ENCODE measurements around the gene UFC1. TPM values are rescaled to one million over a fixed set of nuclear protein-coding genes. Genes with fewer than 3 reads are reported as not detected.

UFC1 gene
- total and polyA plus RNA-seq, 2 of the 13 experiments (the other 11 are each of a cell fraction or from before 2014, with no cell fraction given) = 72.8 to 85.2 TPM

GRCh38 chr1:161137881-161138280 is 15.9 kb upstream of the UFC1 start:
- H3K4me3 ChIP-seq (replicated peaks in 1 of 3; ENCODE audit: insufficient read depth in 1 of 3, low read depth in 2 of 3, low read length in 3 of 3) = no peak overlapping the region
- no peak overlapping the region for H3K9ac ChIP-seq (ENCODE audit: insufficient read depth, low read depth, low read length)
- in situ Hi-C loops (cut with HindIII; ENCODE audit: extremely low pct_ligation_motif_present, low pct_unique_long_range_greater_than_20kb) (no loop called here), intact Hi-C loops (cut with micrococcal nuclease; ENCODE audit: unreplicated experiment) (loop anchor here (2.0 to 10.0 kb wide), 2 partner anchors 41 to 143 kb away; no protein-coding TSS in a partner anchor)
- no peaks in the 10 kb centered on the region for H4K20me1 ChIP-seq (ENCODE audit: insufficient read depth, low read length)
- CTCF ChIA-PET (ENCODE audit: low intra/inter-chr PET ratio, low total read pairs) = no interaction called here
- no peak overlapping the region for H3K27ac ChIP-seq (ENCODE audit: extremely low read length, insufficient read depth, low read length)
- 97% methylated on average over 3 of the region's 3 CpGs for WGBS (ENCODE audit: low lambda C conversion rate)
- DNase-seq (ENCODE audit: low spot score) (no peak), ATAC-seq (no peak), FAIRE-seq (no peak)
- TF ChIP-seq ZNF747 (CRISPR knock-in tag; IDR thresholded peaks at IDR 0.05; ENCODE audit: borderline replicate concordance) (no peak), ZNF468 (CRISPR knock-in tag; IDR thresholded peaks at IDR 0.05) (no peak), ATAD3A (CRISPR knock-in tag; IDR thresholded peaks at IDR 0.05) (no peak), YEATS2 (CRISPR knock-in tag; IDR thresholded peaks at IDR 0.05; ENCODE audit: borderline replicate concordance) (no peak), ARID2 (CRISPR knock-in tag; IDR thresholded peaks at IDR 0.05; ENCODE audit: borderline replicate concordance) (no peak), SOX13 (IDR thresholded peaks at IDR 0.05) (no peak), SOX13 (CRISPR knock-in tag; conservative IDR thresholded peaks at IDR 0.05 in 1 of 2, IDR thresholded peaks at IDR 0.05 in 1 of 2) (no peak), ZFAT (CRISPR knock-in tag; conservative IDR thresholded peaks at IDR 0.05) (no peak), ZNF800 (CRISPR knock-in tag; IDR thresholded peaks at IDR 0.05) (no peak), THAP8 (CRISPR knock-in tag; IDR thresholded peaks at IDR 0.05; ENCODE audit: borderline replicate concordance) (no peak), CAMTA2 (CRISPR knock-in tag; IDR thresholded peaks at IDR 0.05; ENCODE audit: borderline replicate concordance) (no peak), ATF7-NPFF (CRISPR knock-in tag; IDR thresholded peaks at IDR 0.05; ENCODE audit: low read depth) (no peak), ZNF383 (CRISPR knock-in tag; IDR thresholded peaks at IDR 0.05; ENCODE audit: borderline replicate concordance) (no peak), KAT7 (CRISPR knock-in tag; IDR thresholded peaks at IDR 0.05; ENCODE audit: borderline replicate concordance) (no peak), SRSF9 (IDR thresholded peaks at IDR 0.05; ENCODE audit: borderline replicate concordance, insufficient read depth, low read depth, low read length, poor library complexity, severe bottlenecking) (no peak), ZNF138 (CRISPR knock-in tag; IDR thresholded peaks at IDR 0.05; ENCODE audit: low read depth) (no peak), HIVEP1 (CRISPR knock-in tag; IDR thresholded peaks at IDR 0.05) (no peak)
- no TSS peak for BruUV-seq (replicated peaks)
- no peaks in the 10 kb centered on the region; a peak in 1 of 5 replicates for H3K27me3 ChIP-seq (ENCODE audit: control insufficient read depth in 1 of 2, insufficient read depth in 2 of 2, low read length in 2 of 2)
- H3K9me3 ChIP-seq (ENCODE audit: low read length) = no peaks in the 10 kb centered on the region
- no peak overlapping the region for H2AFZ ChIP-seq (ENCODE audit: low read length)
- H3K4me1 ChIP-seq (ENCODE audit: insufficient read depth, low read length) = peaks cover 7% of the 10 kb centered on the region; the same call in 1 of the 2 replicates
- H3K36me3 ChIP-seq (replicated peaks in 1 of 2; ENCODE audit: control insufficient read depth in 1 of 2, insufficient read depth in 2 of 2, low read length in 2 of 2) = no peaks in the 10 kb centered on the region
- H3K79me2 ChIP-seq (ENCODE audit: insufficient read depth, low read length) = peaks cover 9% of the 10 kb centered on the region
- H3K4me2 ChIP-seq (ENCODE audit: low read depth, low read length) = no peak overlapping the region
- POLR2A ChIA-PET = no interaction called here

Measured in HepG2 (cell line).